H1 (cell line): ENCODE measurements around the gene C1orf210. TPM values are rescaled to one million over a fixed set of nuclear protein-coding genes. Genes with fewer than 3 reads are reported as not detected.

Experiments
- CTCF ChIA-PET: fragments of 300-600 bp; sonication (Branson Sonifier 250); formaldehyde crosslinking; loops from one replicate; lab custom pipeline; 2021; ENCODE audit not compliant: partially characterized antibody; lab: Charles Lee
- POLR2A ChIA-PET: fragments of 300-600 bp; sonication (Branson Sonifier 250); formaldehyde crosslinking; loops from one replicate; lab custom pipeline; 2021; ENCODE audit warnings: inconsistent platforms; ENCODE audit not compliant: partially characterized antibody; lab: Charles Lee
- DNase-seq, 2 experiments: peaks; one replicate each; pipeline versions ENCODE4 v3.0.0 to v3.0.0-alpha.2; 2010 to 2022; ENCODE audit warnings: low spot score in 2 of 2, low read depth in 1 of 2, mixed read lengths in 1 of 2
- FAIRE-seq: peaks from 2 replicates; lab custom pipeline; 2011; peaks lifted over from hg19 to GRCh38; lab: Jason Lieb, UNC
- H2AFZ ChIP-seq: 2 replicates; pipeline ENCODE4 v1.8.1; 2012; ENCODE audit warnings: low read length, inconsistent platforms
- H2AK5ac ChIP-seq: 2 replicates; pipeline ENCODE4 v1.6.1; 2013; ENCODE audit warnings: low read depth, low read length
- H2BK120ac ChIP-seq: replicated peaks from 2 replicates; pipeline ENCODE3; 2013; ENCODE audit warnings: low read depth, low read length, inconsistent platforms
- H2BK12ac ChIP-seq: 2 replicates; pipeline ENCODE4 v1.6.1; 2013; ENCODE audit warnings: low read depth, low read length
- H2BK15ac ChIP-seq: 2 replicates; pipeline ENCODE4 v1.6.1; 2013; ENCODE audit warnings: low read length
- H2BK20ac ChIP-seq: 2 replicates; pipeline ENCODE4 v1.6.1; 2013; ENCODE audit warnings: low read length
- H2BK5ac ChIP-seq: 2 replicates; pipeline ENCODE4 v1.6.1; 2013; ENCODE audit warnings: low read depth, low read length
- H3K14ac ChIP-seq: 2 replicates; pipeline ENCODE4 v1.6.1; 2013; ENCODE audit warnings: inconsistent platforms; ENCODE audit not compliant: insufficient read length
- H3K18ac ChIP-seq: 2 replicates; pipeline ENCODE4 v1.6.1; 2013; ENCODE audit warnings: low read length; ENCODE audit errors: extremely low read depth
- H3K23ac ChIP-seq: 2 replicates; pipeline ENCODE4 v1.6.1; 2013; ENCODE audit warnings: inconsistent platforms; ENCODE audit not compliant: insufficient read length
- H3K23me2 ChIP-seq: 2 replicates; pipeline ENCODE4 v1.6.1; 2013; ENCODE audit warnings: low read depth, low read length
- H3K27ac ChIP-seq: 2 replicates; pipeline ENCODE4 v1.6.1; 2011; ENCODE audit warnings: low read depth, low read length, inconsistent platforms
- H3K27me3 ChIP-seq, 4 experiments: replicated peaks in 1 of 4; 1 replicate in 1 of 4; 2 replicates in 3 of 4; pipeline versions ENCODE4 v1.6.1 to v1.8.1; 2011 to 2013; ENCODE audit warnings: low read length in 3 of 4, mild to moderate bottlenecking in 3 of 4, inconsistent platforms in 2 of 4, mixed read lengths in 2 of 4, moderate library complexity in 1 of 4; ENCODE audit not compliant: control insufficient read depth in 3 of 4, insufficient read depth in 3 of 4; ENCODE audit errors: extremely low read depth in 1 of 4
- H3K36me3 ChIP-seq, 4 experiments: 2 replicates each; pipeline versions ENCODE4 v1.6.1 to v1.8.1; 2011 to 2013; ENCODE audit warnings: mild to moderate bottlenecking in 4 of 4, low read length in 3 of 4, moderate library complexity in 2 of 4, control low read depth in 1 of 4, inconsistent platforms in 1 of 4; ENCODE audit not compliant: insufficient read depth in 4 of 4, control insufficient read depth in 2 of 4
- H3K4ac ChIP-seq: replicated peaks from 2 replicates; pipeline ENCODE3; 2013; ENCODE audit warnings: low read length, low read depth, mixed read lengths, inconsistent platforms; ENCODE audit not compliant: insufficient read length
- H3K4me1 ChIP-seq, 4 experiments: replicated peaks in 1 of 4; 1 replicate in 1 of 4; 2 replicates in 3 of 4; pipeline versions ENCODE4 v1.6.1 to v1.8.1; 2011 to 2013; ENCODE audit warnings: low read length in 3 of 4, inconsistent platforms in 2 of 4, mixed read lengths in 1 of 4; ENCODE audit not compliant: insufficient read depth in 4 of 4, control insufficient read depth in 3 of 4
- H3K4me2 ChIP-seq, 2 experiments: 2 replicates each; pipeline versions ENCODE4 v1.6.1 to v1.8.1; 2011 to 2013; ENCODE audit warnings: low read depth in 2 of 2, low read length in 2 of 2, control low read depth in 1 of 2, inconsistent platforms in 1 of 2, mild to moderate bottlenecking in 1 of 2; ENCODE audit not compliant: insufficient read depth in 1 of 2
- H3K4me3 ChIP-seq, 4 experiments: fragments of 200-600, 300-600 bp in 1 of 4; sonication (generic), shearing (Covaris generic), sonication (Bioruptor Twin) in 1 of 4; 2 replicates each; pipeline versions ENCODE4 v1.5.1 to v1.8.1; 2011 to 2016; ENCODE audit warnings: low read length in 4 of 4, low read depth in 3 of 4, control low read depth in 2 of 4, inconsistent platforms in 2 of 4, mild to moderate bottlenecking in 2 of 4, mixed read lengths in 1 of 4, moderate library complexity in 1 of 4; ENCODE audit not compliant: insufficient read depth in 2 of 4; ENCODE audit errors: extremely low read depth in 1 of 4
- H3K56ac ChIP-seq: replicated peaks from 2 replicates; pipeline ENCODE3; 2013; ENCODE audit warnings: low read depth, mild to moderate bottlenecking, mixed read lengths, low read length, inconsistent platforms; ENCODE audit not compliant: insufficient read length
- H3K79me1 ChIP-seq: 2 replicates; pipeline ENCODE4 v1.6.1; 2013; ENCODE audit warnings: low read depth, low read length, control low read depth
- H3K79me2 ChIP-seq, 2 experiments: 2 replicates each; pipeline versions ENCODE4 v1.6.1 to v1.8.1; 2012 to 2013; ENCODE audit warnings: low read length in 2 of 2, mild to moderate bottlenecking in 2 of 2, inconsistent platforms in 1 of 2; ENCODE audit not compliant: insufficient read depth in 2 of 2, control insufficient read depth in 1 of 2
- H3K9ac ChIP-seq, 4 experiments: replicated peaks in 1 of 4; 1 replicate in 1 of 4; 2 replicates in 3 of 4; pipeline versions ENCODE4 v1.6.1 to v1.8.1; 2011 to 2013; ENCODE audit warnings: low read depth in 3 of 4, low read length in 3 of 4, control low read depth in 2 of 4, mild to moderate bottlenecking in 2 of 4, moderate library complexity in 2 of 4, inconsistent platforms in 1 of 4; ENCODE audit errors: extremely low read depth in 1 of 4
- H3K9me3 ChIP-seq, 2 experiments: 2 replicates each; pipeline versions ENCODE4 v1.6.1 to v1.8.1; 2012 to 2013; ENCODE audit warnings: mild to moderate bottlenecking in 2 of 2, moderate library complexity in 2 of 2, control low read depth in 1 of 2, inconsistent platforms in 1 of 2, low read depth in 1 of 2, low read length in 1 of 2, mixed read lengths in 1 of 2; ENCODE audit not compliant: insufficient read depth in 2 of 2
- H4K20me1 ChIP-seq, 2 experiments: replicated peaks in 1 of 2; 2 replicates each; pipeline versions ENCODE3 to v1.8.1; 2011 to 2013; ENCODE audit warnings: inconsistent platforms in 2 of 2, low read length in 2 of 2, mild to moderate bottlenecking in 1 of 2; ENCODE audit not compliant: insufficient read depth in 2 of 2, control insufficient read depth in 1 of 2
- H4K5ac ChIP-seq: 2 replicates; pipeline ENCODE4 v1.6.1; 2013; ENCODE audit warnings: low read length, low read depth, mixed read lengths, inconsistent platforms; ENCODE audit not compliant: insufficient read length
- H4K8ac ChIP-seq: 2 replicates; pipeline ENCODE4 v1.8.0; 2013; ENCODE audit warnings: mild to moderate bottlenecking, moderate library complexity, low read length, inconsistent platforms; ENCODE audit not compliant: insufficient read depth; ENCODE audit errors: extremely low read depth
- H4K91ac ChIP-seq: replicated peaks from 2 replicates; pipeline ENCODE3; 2013; ENCODE audit warnings: low read length, mixed read lengths, inconsistent platforms; ENCODE audit not compliant: insufficient read length
- CBX5 ChIP-seq: fragments of 300-800, 300-1000 bp; sonication (generic); IDR thresholded peaks from 2 replicates; pipeline ENCODE4 v1.7.1; 2016; ENCODE audit warnings: antibody characterized with exemption, low read length, low read depth
- CBX8 ChIP-seq: fragments of 300-800, 300-1000 bp; sonication (generic); IDR thresholded peaks from 2 replicates; pipeline ENCODE4 v1.7.1; 2016; ENCODE audit warnings: low read depth, low read length, borderline replicate concordance
- CHD1 ChIP-seq: IDR thresholded peaks from 2 replicates; pipeline ENCODE4 v1.6.1; 2012; ENCODE audit warnings: low read depth, low read length, improper control_type of control experiment
- MAX ChIP-seq: IDR thresholded peaks from 2 replicates; pipeline ENCODE4 v1.6.1; 2012; ENCODE audit warnings: inconsistent platforms
- POLR2A ChIP-seq, 2 experiments: IDR thresholded peaks; 1 replicate in 1 of 2; 2 replicates in 1 of 2; pipeline ENCODE4 v1.6.1; 2011; ENCODE audit warnings: low read depth in 2 of 2, low read length in 2 of 2, mild to moderate bottlenecking in 2 of 2; ENCODE audit errors: control extremely low read depth in 1 of 2
- RNF2 ChIP-seq: fragments of 200-900, 300-1000 bp; sonication (generic); IDR thresholded peaks from 2 replicates; pipeline ENCODE4 v1.7.1; 2016; ENCODE audit warnings: borderline replicate concordance, low read depth, mild to moderate bottlenecking, antibody characterized with exemption, low read length; ENCODE audit not compliant: poor library complexity, severe bottlenecking; ENCODE audit errors: missing control alignments
- TEAD4 ChIP-seq: IDR thresholded peaks from 2 replicates; pipeline ENCODE4 v1.6.1; 2012; ENCODE audit warnings: low read depth, low read length, inconsistent platforms, mixed read lengths
- WGBS, 2 experiments: shearing (Covaris generic) in 1 of 2; methylation state at CpG; one replicate each; pipeline versions ENCODE4 v1.1.6 to v1.1.7; 2013 to 2015; ENCODE audit warnings: low lambda C conversion rate in 2 of 2, mixed read lengths in 2 of 2, inconsistent platforms in 1 of 2, low coverage in 1 of 2, missing lambda C conversion rate in 1 of 2; ENCODE audit not compliant: insufficient replicate concordance in 2 of 2, insufficient coverage in 1 of 2, insufficient read length in 1 of 2; ENCODE audit errors: extremely low coverage in 1 of 2, missing lambda C conversion rate in 1 of 2; 5-methylcytosine and 5-hydroxymethylcytosine counted together
- polyA plus RNA-seq, 7 experiments: library from polyadenylated mRNA; depleted of rRNA in 3 of 7; stranded (reverse) in 5 of 7; unstranded in 2 of 7; fragments of >200 nt in 5 of 7; fragments of 200-250 nt in 2 of 7; gene quantifications; 1 replicate in 5 of 7; 2 replicates in 1 of 7; 4 replicates in 1 of 7; pipeline versions ENCODE4 v1.2.1 to v1.2.3, GENCODE V29; 2011 to 2013; ENCODE audit warnings: missing spikeins in 2 of 7, mixed read lengths in 2 of 7
- total RNA-seq: library from RNA; stranded (reverse); fragmentation: NEBNext Ultra II Directional; extraction: Animal tissue kit (Norgen Biotek cat#: 25700); gene quantifications from 2 replicates; pipeline ENCODE4 v1.2.1, GENCODE V29; 2021

C1orf210 gene
- total and polyA plus RNA-seq, 2 of the 8 experiments (the other 6 are each of a cell fraction or from before 2014, with no cell fraction given) = 12.0 to 27.9 TPM

GRCh38 chr1:43277116-43277876 is 8.1 kb downstream of the C1orf210 start:
- Histone ChIP-seq H3K36me3 (peaks cover 2 to 12% (median 6%) of the 10 kb centered on the region in 4 experiments; a peak in 6 of 8 replicates), H3K9me3 (no peaks in the 10 kb centered on the region), H3K79me1 (no peaks in the 10 kb centered on the region), H2AFZ (no peak overlapping the region), H4K8ac (no peak overlapping the region), H2AK5ac (no peak overlapping the region), H3K4me2 (no peak overlapping the region), H3K56ac (no peak overlapping the region), H3K4me1 (no peaks in the 10 kb centered on the region; a peak in 1 of 7 replicates), H2BK12ac (no peak overlapping the region), H3K23me2 (no peaks in the 10 kb centered on the region; the same call in 1 of the 2 replicates), H3K4ac (no peak overlapping the region), H3K27me3 (no peaks in the 10 kb centered on the region), H2BK120ac (no peak overlapping the region), H3K23ac (no peak overlapping the region), H3K14ac (no peak overlapping the region), H3K79me2 (no peaks in the 10 kb centered on the region), H2BK5ac (no peak overlapping the region), H4K20me1 (no peaks in the 10 kb centered on the region), H2BK15ac (no peak overlapping the region; the same call in 1 of the 2 replicates), H3K9ac (no peak overlapping the region), H4K91ac (no peak overlapping the region), H3K27ac (no peak overlapping the region), H4K5ac (no peak overlapping the region), H3K18ac (no peak overlapping the region), H3K4me3 (no peak overlapping the region), H2BK20ac (no peak overlapping the region)
- WGBS, 2 experiments = 81% methylated on average over 7 of the region's 7 CpGs; no CpG with 5 or more reads in 1 of the 2 experiments
- no peak for FAIRE-seq
- ChIA-PET CTCF (interaction anchor here (0.8 to 1.9 kb wide), 4 partner anchors 8 to 134 kb away, joined by 3 to 5 read pairs (median 4); partner anchors contain the start of genes C1orf210 and CDC20), POLR2A (interaction anchor here (1.3 to 2.0 kb wide), 4 partner anchors 9 to 73 kb away, joined by 4 to 7 read pairs (median 4); partner anchors contain the start of genes C1orf210 and TIE1)
- no peak for DNase-seq
- TF ChIP-seq RNF2 (no peak), POLR2A (IDR thresholded peaks at IDR 0.05; ENCODE audit: control extremely low read depth in 1 of 2, low read depth in 2 of 2, low read length in 2 of 2) (no peak), CHD1 (no peak), CBX8 (no peak), TEAD4 (no peak), CBX5 (no peak), MAX (no peak)
